GM21576 (cell line): ENCODE measurements around the gene PRR16.

Experiments used
- ATAC-seq: cut with Tn5 transposase; IDR thresholded peaks from one replicate; pipeline ENCODE4 v1.9.1; 2021; ENCODE audit warnings: mild to moderate bottlenecking, moderate library complexity; ENCODE audit not compliant: unreplicated experiment

Gene PRR16

GRCh38 chr5:120512791-120513650 is 48.9 kb downstream of the PRR16 start:
- ATAC-seq: no peak

GRCh38 chr5:120516805-120517204 is 52.7 kb downstream of the PRR16 start:
- ATAC-seq: no peak

GRCh38 chr5:120517607-120518252 is 53.6 kb downstream of the PRR16 start:
- ATAC-seq: no peak

- no peak for ATAC-seq
Observed at GRCh38 chr5:120518581-120518980, 54.5 kb downstream of the PRR16 start.

- no peak for ATAC-seq
Observed at GRCh38 chr5:120527251-120527650, 63.2 kb downstream of the PRR16 start.

GRCh38 chr5:120528609-120529008 is 64.5 kb downstream of the PRR16 start:
- ATAC-seq: no peak

- no peak for ATAC-seq
Observed at GRCh38 chr5:120529386-120529785, 65.3 kb downstream of the PRR16 start.

GRCh38 chr5:120531215-120531614 is 67.1 kb downstream of the PRR16 start:
- ATAC-seq: no peak

- no peak for ATAC-seq
Observed at GRCh38 chr5:120532835-120533234, 68.7 kb downstream of the PRR16 start.

GRCh38 chr5:120533581-120533980 is 69.5 kb downstream of the PRR16 start:
- no peak for ATAC-seq

- no peak for ATAC-seq
Observed at GRCh38 chr5:120535900-120536299, 71.8 kb downstream of the PRR16 start.

- ATAC-seq: no peak
Observed at GRCh38 chr5:120538149-120538548, 74.0 kb downstream of the PRR16 start.

- no peak for ATAC-seq
Observed at GRCh38 chr5:120538644-120539043, 74.5 kb downstream of the PRR16 start.

GRCh38 chr5:120539471-120539870 is 75.4 kb downstream of the PRR16 start:
- no peak for ATAC-seq

GRCh38 chr5:120540097-120540496 is 76.0 kb downstream of the PRR16 start:
- no peak for ATAC-seq

- ATAC-seq: no peak
Observed at GRCh38 chr5:120544043-120544442, 79.9 kb downstream of the PRR16 start.

- ATAC-seq: no peak
Observed at GRCh38 chr5:120545007-120545406, 80.9 kb downstream of the PRR16 start.

GRCh38 chr5:120545951-120546350 is 81.9 kb downstream of the PRR16 start:
- no peak for ATAC-seq

GRCh38 chr5:120546922-120547321 is 82.8 kb downstream of the PRR16 start:
- ATAC-seq: no peak

GRCh38 chr5:120550358-120550757 is 86.3 kb downstream of the PRR16 start:
- ATAC-seq: no peak

- no peak for ATAC-seq
Observed at GRCh38 chr5:120552638-120553037, 88.5 kb downstream of the PRR16 start.

- ATAC-seq: no peak
Observed at GRCh38 chr5:120555345-120555744, 91.2 kb downstream of the PRR16 start.
